ENCODE results near the gene RIGI. TPM values are rescaled to one million over a fixed set of nuclear protein-coding genes. Genes with fewer than 3 reads are reported as not detected.

RIGI gene
- polyA plus RNA-seq, 4 donors = 3.5 to 12.2 (median 4.7) TPM

GRCh38 chr9:32565967-32566366 lies 40.0 kb upstream of the RIGI start:
- DNase-seq (no peak), FAIRE-seq (no peak)
- Histone ChIP-seq H3K36me3 (ENCODE audit: control insufficient read depth in 3 of 3, insufficient read depth in 2 of 3, low read depth in 1 of 3, low read length in 3 of 3) (peaks cover 2 to 38% (median 4%) of the 10 kb centered on the region in 3 donors), H3K27ac (ENCODE audit: low read depth in 1 of 3, low read length in 2 of 3) (no peak overlapping the region), H3K27me3 (ENCODE audit: control insufficient read depth in 3 of 3, insufficient read depth in 3 of 3, low read length in 3 of 3) (no peaks in the 10 kb centered on the region), H3K4me3 (ENCODE audit: low read depth in 1 of 3, low read length in 3 of 3) (no peak overlapping the region), H3K9me3 (ENCODE audit: control insufficient read depth in 2 of 2, insufficient read depth in 1 of 2, low read depth in 1 of 2, low read length in 1 of 2) (no peaks in the 10 kb centered on the region), H3K4me1 (ENCODE audit: control insufficient read depth in 3 of 3, insufficient read depth in 2 of 3, low read depth in 1 of 3, low read length in 2 of 3) (peaks cover 0 to 8% (median 0%) of the 10 kb centered on the region in 3 donors)
- 77 to 86% (median 86%) methylated on average over 6 of the region's 6 CpGs for WGBS, 3 donors

DNA sequence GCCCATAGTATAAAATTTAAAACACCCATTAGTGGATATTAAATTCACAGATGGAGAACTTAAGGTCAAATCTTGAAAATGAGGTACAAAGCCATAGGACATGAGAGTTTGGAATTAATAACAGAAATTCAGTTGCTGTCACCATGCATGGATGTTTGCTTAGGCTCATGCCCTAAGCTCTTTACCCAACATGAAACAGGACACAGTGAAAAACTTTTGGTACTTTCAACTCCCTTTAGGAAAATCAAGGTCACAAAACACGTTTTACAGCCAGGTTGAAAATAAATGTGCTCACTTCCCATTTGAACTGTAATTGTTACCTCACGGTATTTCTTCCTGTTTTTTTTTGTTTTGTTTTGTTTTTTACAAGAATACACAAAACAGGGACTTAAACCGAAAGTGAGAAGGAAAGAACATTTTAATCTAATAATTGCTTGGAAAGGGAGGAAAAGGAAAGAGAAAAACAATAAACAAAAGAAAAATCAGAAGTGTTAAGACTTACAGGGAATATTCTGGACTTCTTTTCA lies 32.5 kb upstream of the RIGI start:
- Histone ChIP-seq H3K4me3 (ENCODE audit: low read depth in 1 of 3, low read length in 3 of 3) (no peak overlapping the region), H3K4me1 (ENCODE audit: control insufficient read depth in 3 of 3, insufficient read depth in 2 of 3, low read depth in 1 of 3, low read length in 2 of 3) (peaks cover 0 to 19% (median 0%) of the 10 kb centered on the region in 3 donors), H3K27me3 (ENCODE audit: control insufficient read depth in 3 of 3, insufficient read depth in 3 of 3, low read length in 3 of 3) (no peaks in the 10 kb centered on the region), H3K36me3 (ENCODE audit: control insufficient read depth in 3 of 3, insufficient read depth in 2 of 3, low read depth in 1 of 3, low read length in 3 of 3) (peaks cover 0 to 7% (median 0%) of the 10 kb centered on the region in 3 donors), H3K9me3 (ENCODE audit: control insufficient read depth in 2 of 2, insufficient read depth in 1 of 2, low read depth in 1 of 2, low read length in 1 of 2) (no peaks in the 10 kb centered on the region), H3K27ac (ENCODE audit: low read depth in 1 of 3, low read length in 2 of 3) (no peak overlapping the region)
- DNase-seq = no peak
- WGBS, 3 donors = 60 to 68% (median 62%) methylated on average over 3 of the region's 3 CpGs
- FAIRE-seq = no peak

- Histone ChIP-seq H3K4me1 (ENCODE audit: control insufficient read depth in 3 of 3, insufficient read depth in 2 of 3, low read depth in 1 of 3, low read length in 2 of 3) (peaks cover 0 to 23% (median 3%) of the 10 kb centered on the region in 3 donors), H3K9me3 (ENCODE audit: control insufficient read depth in 2 of 2, insufficient read depth in 1 of 2, low read depth in 1 of 2, low read length in 1 of 2) (no peaks in the 10 kb centered on the region), H3K36me3 (ENCODE audit: control insufficient read depth in 3 of 3, insufficient read depth in 2 of 3, low read depth in 1 of 3, low read length in 3 of 3) (peaks cover 0 to 7% (median 0%) of the 10 kb centered on the region in 3 donors), H3K4me3 (ENCODE audit: low read depth in 1 of 3, low read length in 3 of 3) (no peak overlapping the region), H3K27ac (ENCODE audit: low read depth in 1 of 3, low read length in 2 of 3) (peak overlapping the region in 1 of 3 donors; percentile 2), H3K27me3 (ENCODE audit: control insufficient read depth in 3 of 3, insufficient read depth in 3 of 3, low read length in 3 of 3) (no peaks in the 10 kb centered on the region)
- DNase-seq (no peak), FAIRE-seq (no peak)
These were observed 28.6 kb upstream of the RIGI start for GRCh38 chr9:32554591-32554990.

DNA sequence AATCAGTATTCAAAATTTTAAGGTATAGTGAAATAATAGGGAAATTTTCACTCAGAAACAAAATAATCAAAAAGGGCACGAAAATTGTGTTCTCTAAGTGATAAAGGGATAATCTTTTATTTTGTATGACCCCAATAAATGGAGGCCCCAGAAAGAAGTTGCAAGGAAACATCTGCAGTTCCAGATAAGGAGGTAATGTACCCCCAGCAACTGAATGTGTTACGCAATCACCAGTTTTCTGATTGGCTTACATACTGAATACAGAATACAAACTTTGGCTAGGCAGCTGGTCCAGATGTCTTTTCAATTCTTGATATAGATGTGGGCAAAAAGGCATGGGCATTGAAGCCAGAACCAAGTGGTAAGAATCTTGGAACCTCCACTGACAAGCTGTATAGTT lies 28.1 kb upstream of the RIGI start:
- Histone ChIP-seq H3K27ac (ENCODE audit: low read depth in 1 of 3, low read length in 2 of 3) (peak overlapping the region in 1 of 3 donors; percentile 85), H3K4me1 (ENCODE audit: control insufficient read depth in 3 of 3, insufficient read depth in 2 of 3, low read depth in 1 of 3, low read length in 2 of 3) (peaks cover 0 to 23% (median 3%) of the 10 kb centered on the region in 3 donors), H3K36me3 (ENCODE audit: control insufficient read depth in 3 of 3, insufficient read depth in 2 of 3, low read depth in 1 of 3, low read length in 3 of 3) (peaks cover 0 to 8% (median 0%) of the 10 kb centered on the region in 3 donors), H3K27me3 (ENCODE audit: control insufficient read depth in 3 of 3, insufficient read depth in 3 of 3, low read length in 3 of 3) (no peaks in the 10 kb centered on the region), H3K9me3 (ENCODE audit: control insufficient read depth in 2 of 2, insufficient read depth in 1 of 2, low read depth in 1 of 2, low read length in 1 of 2) (no peaks in the 10 kb centered on the region), H3K4me3 (ENCODE audit: low read depth in 1 of 3, low read length in 3 of 3) (no peak overlapping the region)
- 59 to 71% (median 67%) methylated on average over 2 of the region's 2 CpGs for WGBS, 3 donors
- FAIRE-seq (no peak), DNase-seq (peak in 1 of 2 donors; percentile 42)

DNA sequence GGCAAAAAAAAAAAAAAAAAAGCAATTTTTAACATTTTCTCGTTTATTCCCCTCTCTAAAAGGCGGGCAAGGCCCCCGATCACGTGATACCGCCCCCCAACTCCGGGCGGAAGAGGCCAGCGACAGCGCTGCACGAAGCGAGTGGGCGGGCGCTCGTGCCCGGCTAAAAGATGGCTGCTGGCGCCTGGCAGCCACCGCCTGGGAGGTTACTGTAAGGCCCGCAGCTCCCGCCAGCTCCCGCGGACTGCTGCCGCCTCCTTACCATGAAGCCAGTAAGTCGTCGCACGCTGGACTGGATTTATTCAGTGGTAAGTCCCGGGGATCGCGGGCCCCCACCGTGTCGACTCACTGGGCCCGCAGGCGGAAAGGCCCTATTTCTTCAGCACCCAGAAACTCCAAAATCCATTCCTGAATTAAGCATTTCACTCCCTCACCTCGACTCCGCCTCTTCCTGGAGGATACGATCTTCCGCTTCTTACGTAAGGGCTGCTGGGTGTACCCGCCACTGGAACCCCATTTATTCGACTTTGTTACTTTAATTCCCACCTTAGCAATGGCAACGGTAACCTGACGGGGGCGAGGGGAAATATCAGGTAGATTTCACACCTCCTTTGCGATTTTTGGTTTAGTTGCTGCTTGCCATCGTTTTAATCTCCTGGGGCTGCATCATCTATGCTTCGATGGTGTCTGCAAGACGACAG lies 26.3 kb upstream of the RIGI start, which contains the start of the genes SMIM27 and TOPORS:
Gene SMIM27, plus strand, starts transcription at position 156 of the 701 bp plus-strand sequence. Its CDS starts 108 bp downstream, at position 264.
Gene TOPORS, minus strand, starts transcription at position 415 of the 701 bp plus-strand sequence. Its CDS starts 150 bp downstream, at position 265.
- FAIRE-seq = no peak
- DNase-seq = peak; percentile 91 to 96
- Histone ChIP-seq H3K27me3 (ENCODE audit: control insufficient read depth in 3 of 3, insufficient read depth in 3 of 3, low read length in 3 of 3) (no peaks in the 10 kb centered on the region), H3K4me1 (ENCODE audit: control insufficient read depth in 3 of 3, insufficient read depth in 2 of 3, low read depth in 1 of 3, low read length in 2 of 3) (peaks cover 0 to 23% (median 3%) of the 10 kb centered on the region in 3 donors), H3K36me3 (ENCODE audit: control insufficient read depth in 3 of 3, insufficient read depth in 2 of 3, low read depth in 1 of 3, low read length in 3 of 3) (peaks cover 0 to 15% (median 0%) of the 10 kb centered on the region in 3 donors), H3K9me3 (ENCODE audit: control insufficient read depth in 2 of 2, insufficient read depth in 1 of 2, low read depth in 1 of 2, low read length in 1 of 2) (no peaks in the 10 kb centered on the region), H3K27ac (ENCODE audit: low read depth in 1 of 3, low read length in 2 of 3) (peak within 1 kb of the TSS; percentile 85 to 99 (median 90)), H3K4me3 (ENCODE audit: low read depth in 1 of 3, low read length in 3 of 3) (peak within 1 kb of the TSS; percentile 53 to 74 (median 58))
- 0 to 1% (median 1%) methylated on average over 46 of the region's 46 CpGs for WGBS, 3 donors

DNA sequence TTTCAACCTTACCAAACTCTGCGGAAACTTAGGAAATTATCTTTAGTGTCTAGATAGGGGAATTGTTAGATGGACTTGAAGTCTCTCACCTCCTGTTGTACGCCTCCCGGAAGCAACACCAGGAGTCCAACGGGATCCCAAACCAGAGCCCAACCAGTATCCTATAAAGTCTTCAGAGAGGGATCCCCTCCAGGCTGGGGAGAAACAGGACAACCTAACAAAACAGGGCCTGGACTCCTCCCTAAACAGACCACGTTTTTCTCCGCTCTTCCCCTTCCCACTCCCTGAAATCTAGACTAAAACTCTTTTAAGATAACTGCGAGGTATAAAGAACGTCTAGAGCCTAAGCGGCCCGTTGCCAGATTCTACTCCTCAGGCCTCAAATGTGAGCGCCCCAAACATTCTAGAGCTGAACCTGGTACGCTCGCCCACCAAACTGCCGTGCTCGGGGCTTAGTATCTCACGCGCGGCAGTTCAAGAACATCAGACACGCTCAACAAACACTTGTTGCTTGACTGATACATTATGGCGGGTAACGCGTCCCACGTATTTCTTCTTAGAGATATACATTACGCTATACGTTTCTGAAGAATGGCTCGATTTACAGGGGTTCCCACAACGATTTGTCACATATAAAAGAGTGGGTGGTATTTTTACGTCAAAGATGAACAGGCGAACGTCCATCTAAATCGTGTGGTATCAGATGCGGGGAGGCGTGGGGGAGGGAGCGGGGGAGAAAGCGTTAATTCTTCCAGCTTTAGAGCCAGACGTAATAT lies 25.5 kb upstream of the RIGI start:
- FAIRE-seq (no peak), DNase-seq (peak; percentile 58 to 67)

DNA sequence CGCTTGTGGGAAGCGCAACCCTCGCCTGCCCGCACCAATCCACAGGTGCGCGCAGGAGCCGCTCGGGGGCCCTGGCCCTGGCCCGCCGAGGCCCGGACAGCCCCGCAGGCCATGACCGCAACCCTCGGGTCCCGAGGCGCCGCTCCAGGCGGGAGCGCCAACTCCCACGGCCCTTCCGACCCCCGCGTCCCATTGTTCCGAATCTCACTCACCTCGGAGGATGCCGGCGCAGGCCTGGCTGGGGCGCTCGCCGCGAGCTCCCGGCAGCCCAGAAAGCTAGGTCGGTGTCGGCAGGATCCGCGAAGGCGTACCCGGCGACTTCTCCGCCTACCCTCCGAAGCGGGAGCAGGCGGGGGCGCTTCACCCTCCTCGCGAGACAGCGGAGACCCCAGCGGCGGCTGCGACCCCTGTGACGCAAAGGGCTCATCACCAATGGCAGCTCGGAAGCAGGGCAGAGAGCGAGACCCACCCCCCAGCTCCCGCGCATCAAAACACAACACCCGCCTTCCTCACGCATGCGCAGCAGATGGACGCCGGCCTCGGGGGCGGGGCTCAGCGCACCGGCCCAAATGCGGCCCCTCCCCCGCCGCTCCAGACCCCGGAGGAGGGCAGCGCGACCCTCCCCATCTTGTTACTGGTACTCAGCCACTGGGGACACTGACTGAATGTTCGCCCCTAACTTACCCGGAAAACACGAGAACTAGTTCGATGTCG lies 24.7 kb upstream of the RIGI start:
- Histone ChIP-seq H3K4me3 (ENCODE audit: low read depth in 1 of 3, low read length in 3 of 3) (peak overlapping the region; percentile 53 to 74 (median 58)), H3K27me3 (ENCODE audit: control insufficient read depth in 3 of 3, insufficient read depth in 3 of 3, low read length in 3 of 3) (no peaks in the 10 kb centered on the region), H3K4me1 (ENCODE audit: control insufficient read depth in 3 of 3, insufficient read depth in 2 of 3, low read depth in 1 of 3, low read length in 2 of 3) (peaks cover 0 to 23% (median 3%) of the 10 kb centered on the region in 3 donors), H3K27ac (ENCODE audit: low read depth in 1 of 3, low read length in 2 of 3) (peak overlapping the region; percentile 67 to 94 (median 85)), H3K9me3 (ENCODE audit: control insufficient read depth in 2 of 2, insufficient read depth in 1 of 2, low read depth in 1 of 2, low read length in 1 of 2) (no peaks in the 10 kb centered on the region), H3K36me3 (ENCODE audit: control insufficient read depth in 3 of 3, insufficient read depth in 2 of 3, low read depth in 1 of 3, low read length in 3 of 3) (peaks cover 0 to 17% (median 0%) of the 10 kb centered on the region in 3 donors)
- DNase-seq = peak; percentile 85 to 95
- no peak for FAIRE-seq
- 0 to 1% (median 0%) methylated on average over 64 to 75 of the region's 75 CpGs for WGBS, 3 donors

More for the DNA sequence above, 25.5 kb upstream of the RIGI start:
- 0 to 1% (median 1%) methylated on average over 36 of the region's 36 CpGs for WGBS, 3 donors
- Histone ChIP-seq H3K9me3 (ENCODE audit: control insufficient read depth in 2 of 2, insufficient read depth in 1 of 2, low read depth in 1 of 2, low read length in 1 of 2) (no peaks in the 10 kb centered on the region), H3K36me3 (ENCODE audit: control insufficient read depth in 3 of 3, insufficient read depth in 2 of 3, low read depth in 1 of 3, low read length in 3 of 3) (peaks cover 0 to 17% (median 0%) of the 10 kb centered on the region in 3 donors), H3K27ac (ENCODE audit: low read depth in 1 of 3, low read length in 2 of 3) (peak overlapping the region; percentile 67 to 94 (median 85)), H3K4me3 (ENCODE audit: low read depth in 1 of 3, low read length in 3 of 3) (peak overlapping the region; percentile 53 to 74 (median 58)), H3K27me3 (ENCODE audit: control insufficient read depth in 3 of 3, insufficient read depth in 3 of 3, low read length in 3 of 3) (no peaks in the 10 kb centered on the region), H3K4me1 (ENCODE audit: control insufficient read depth in 3 of 3, insufficient read depth in 2 of 3, low read depth in 1 of 3, low read length in 2 of 3) (peaks cover 0 to 23% (median 3%) of the 10 kb centered on the region in 3 donors)

All from small intestine (tissue), 7 donors.